Progenitor cell of endocrine pancreas (in vitro differentiated cells): Measurements from ENCODE around the gene IKZF1. TPM values are rescaled to one million over a fixed set of nuclear protein-coding genes. Genes with fewer than 3 reads are reported as not detected.

ENCODE experiments used
- DNase-seq: peaks from one replicate; pipeline ENCODE4 v3.0.0; 2021; ENCODE audit warnings: low spot score; ENCODE audit not compliant: unreplicated experiment
- H3K27ac Mint-ChIP-seq: 2 replicates; pipeline ENCODE4 v1.8.0; 2021; ENCODE audit warnings: mild to moderate bottlenecking, moderate library complexity, mixed read lengths
- H3K27me3 Mint-ChIP-seq: 2 replicates; pipeline ENCODE4 v1.8.0; 2021; ENCODE audit warnings: mixed read lengths
- H3K36me3 Mint-ChIP-seq: 2 replicates; pipeline ENCODE4 v1.8.0; 2022; ENCODE audit warnings: mixed read lengths; ENCODE audit not compliant: insufficient read depth
- H3K4me1 Mint-ChIP-seq: 2 replicates; pipeline ENCODE4 v1.8.0; 2021; ENCODE audit warnings: low read depth, mixed read lengths
- H3K4me3 Mint-ChIP-seq: 2 replicates; pipeline ENCODE4 v1.8.0; 2021; ENCODE audit warnings: low read depth, mild to moderate bottlenecking, moderate library complexity, mixed read lengths
- H3K9me3 Mint-ChIP-seq: 2 replicates; pipeline ENCODE4 v1.8.0; 2021; ENCODE audit warnings: low read depth, mixed read lengths
- total RNA-seq: library from RNA; stranded (reverse); gene quantifications from 2 replicates; pipeline ENCODE4 v1.2.1, GENCODE V29; 2021
- TF ChIP-seq, protein P1 (sequence below): fragments of 200-600 bp; sonication (generic); IDR thresholded peaks from one replicate; pipeline ENCODE4 v1.5.0; 2021; ENCODE audit warnings: antibody characterized with exemption, mild to moderate bottlenecking; ENCODE audit not compliant: unreplicated experiment

The IKZF1 gene
- total RNA-seq, 1 donor from 2014 or later: 0.36 TPM

DNA sequence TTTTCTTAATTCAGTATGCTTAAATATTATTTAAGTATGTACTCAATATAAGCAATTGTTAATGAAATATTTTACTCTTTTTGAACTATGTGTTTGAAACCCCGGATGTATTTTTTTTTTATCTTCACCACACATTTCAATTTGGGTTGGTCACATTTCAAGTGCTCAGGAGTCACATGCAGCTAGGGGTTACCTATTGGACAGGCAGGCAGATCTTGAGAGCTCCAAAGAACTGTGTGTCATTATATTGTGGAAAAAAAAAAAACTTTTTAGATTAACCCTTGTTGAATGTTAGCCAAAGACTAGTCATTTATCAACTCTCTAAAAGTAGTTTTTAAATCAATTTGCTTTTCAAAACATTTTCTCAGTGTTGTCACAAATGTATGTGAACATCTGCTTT, 37.2 kb downstream of the IKZF1 start:
- TF ChIP-seq, protein P1, sequence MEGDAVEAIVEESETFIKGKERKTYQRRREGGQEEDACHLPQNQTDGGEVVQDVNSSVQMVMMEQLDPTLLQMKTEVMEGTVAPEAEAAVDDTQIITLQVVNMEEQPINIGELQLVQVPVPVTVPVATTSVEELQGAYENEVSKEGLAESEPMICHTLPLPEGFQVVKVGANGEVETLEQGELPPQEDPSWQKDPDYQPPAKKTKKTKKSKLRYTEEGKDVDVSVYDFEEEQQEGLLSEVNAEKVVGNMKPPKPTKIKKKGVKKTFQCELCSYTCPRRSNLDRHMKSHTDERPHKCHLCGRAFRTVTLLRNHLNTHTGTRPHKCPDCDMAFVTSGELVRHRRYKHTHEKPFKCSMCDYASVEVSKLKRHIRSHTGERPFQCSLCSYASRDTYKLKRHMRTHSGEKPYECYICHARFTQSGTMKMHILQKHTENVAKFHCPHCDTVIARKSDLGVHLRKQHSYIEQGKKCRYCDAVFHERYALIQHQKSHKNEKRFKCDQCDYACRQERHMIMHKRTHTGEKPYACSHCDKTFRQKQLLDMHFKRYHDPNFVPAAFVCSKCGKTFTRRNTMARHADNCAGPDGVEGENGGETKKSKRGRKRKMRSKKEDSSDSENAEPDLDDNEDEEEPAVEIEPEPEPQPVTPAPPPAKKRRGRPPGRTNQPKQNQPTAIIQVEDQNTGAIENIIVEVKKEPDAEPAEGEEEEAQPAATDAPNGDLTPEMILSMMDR: no peak
- DNase-seq: no peak
- Mint-ChIP-seq H3K27me3 (peaks cover 15% of the 10 kb centered on the region), H3K27ac (no peak overlapping the region), H3K36me3 (no peaks in the 10 kb centered on the region), H3K4me3 (no peak overlapping the region), H3K9me3 (no peaks in the 10 kb centered on the region), H3K4me1 (no peaks in the 10 kb centered on the region)

DNA sequence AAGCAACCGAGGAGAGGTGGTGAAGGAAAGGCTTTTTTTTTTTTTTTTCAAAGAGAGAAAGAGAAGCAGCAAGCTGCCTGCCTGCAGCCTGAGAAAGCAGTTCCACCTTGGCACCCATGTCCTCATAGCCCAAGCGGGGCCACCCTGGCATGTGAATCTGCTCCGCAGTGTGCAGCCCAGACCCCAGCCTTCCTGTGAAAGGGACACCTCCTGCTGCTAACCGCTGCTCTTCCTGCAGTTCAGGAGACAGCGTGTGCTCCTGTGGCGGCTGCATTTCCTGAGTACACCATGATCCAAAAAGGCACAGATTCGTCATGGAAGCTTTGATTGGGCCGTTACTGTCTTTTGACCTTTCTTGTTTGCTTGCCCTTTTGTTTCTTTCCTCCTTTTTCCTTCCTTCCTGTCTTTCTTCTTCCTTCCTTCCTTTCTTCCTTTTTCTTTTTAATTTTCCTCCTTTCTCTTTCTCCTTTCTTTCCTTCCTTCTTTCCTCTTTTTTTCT, 38.1 kb downstream of the IKZF1 start:
- peaks cover 10% of the 10 kb centered on the region for H3K27me3 Mint-ChIP-seq
- TF ChIP-seq, protein P1: no peak
- no peaks in the 10 kb centered on the region for H3K9me3 Mint-ChIP-seq
- no peak for DNase-seq
- H3K4me1 Mint-ChIP-seq: no peaks in the 10 kb centered on the region
- no peak overlapping the region for H3K27ac Mint-ChIP-seq
- H3K36me3 Mint-ChIP-seq: no peaks in the 10 kb centered on the region
- H3K4me3 Mint-ChIP-seq: no peak overlapping the region

DNA sequence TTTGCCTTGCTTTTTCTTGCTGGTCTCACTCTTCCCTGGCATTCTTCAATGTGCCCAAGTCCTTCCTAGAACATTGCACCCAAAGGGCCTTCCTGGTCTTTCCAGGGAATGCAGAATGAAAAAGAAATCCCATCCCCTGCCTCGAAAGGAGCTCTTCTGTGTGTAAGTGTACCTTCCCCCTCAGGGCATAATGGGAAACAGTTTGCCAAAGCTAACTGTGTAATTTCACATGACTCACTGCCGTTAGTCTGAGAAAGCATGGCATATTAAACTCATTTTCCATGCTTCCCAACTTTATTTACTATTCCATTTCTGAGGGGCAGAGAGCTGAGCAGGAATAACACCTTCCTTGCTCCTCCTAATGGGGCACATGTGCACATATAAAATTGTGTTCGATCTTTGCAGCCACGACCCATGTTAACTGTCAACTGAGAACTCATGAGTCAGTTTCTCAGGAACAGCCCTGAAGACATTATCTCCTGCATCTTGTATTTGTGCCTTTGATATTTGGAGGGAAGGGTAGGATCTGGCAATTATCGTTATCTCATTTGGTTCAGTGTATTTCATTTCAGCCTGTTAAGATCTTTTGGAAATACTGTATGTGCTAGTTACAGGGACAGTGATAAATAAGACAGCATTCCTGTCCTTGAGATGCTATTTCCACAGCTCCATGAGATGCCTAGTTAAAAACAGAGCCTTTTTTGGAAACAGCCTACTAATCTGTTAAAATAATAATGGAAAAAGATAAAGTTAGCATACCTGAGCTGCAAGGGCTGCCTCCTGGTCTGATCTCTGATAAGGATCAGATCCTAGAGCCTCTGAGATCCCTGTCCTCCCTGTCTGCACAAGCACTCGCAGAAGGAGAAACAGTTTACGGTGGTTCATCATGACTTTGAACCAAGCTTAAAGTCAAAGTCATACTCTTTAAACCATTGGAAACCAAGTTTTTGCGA, 42.3 kb downstream of the IKZF1 start:
- Mint-ChIP-seq H3K27me3 (peaks cover 13% of the 10 kb centered on the region), H3K4me1 (no peaks in the 10 kb centered on the region), H3K9me3 (no peaks in the 10 kb centered on the region), H3K27ac (no peak overlapping the region), H3K4me3 (no peak overlapping the region), H3K36me3 (no peaks in the 10 kb centered on the region)
- TF ChIP-seq, protein P1: no peak
- no peak for DNase-seq

DNA sequence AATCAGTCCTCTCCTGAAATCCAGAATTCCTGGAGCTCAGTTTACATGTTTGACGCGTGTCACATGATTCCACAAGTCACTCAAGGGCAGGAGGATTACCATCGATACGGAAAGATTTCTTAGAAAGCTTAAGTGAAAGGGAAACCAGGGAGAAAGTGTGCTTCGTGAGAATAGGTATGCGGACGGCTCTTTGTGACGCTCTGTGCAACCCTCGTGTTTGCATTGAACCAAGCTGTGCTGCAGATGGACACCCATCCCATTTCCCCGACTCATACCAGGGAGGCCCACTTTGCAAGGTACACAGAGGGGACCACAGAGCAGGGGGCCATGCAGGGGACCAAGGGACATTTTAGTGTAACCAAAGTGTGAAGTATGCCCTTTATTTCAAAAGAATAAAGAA, 43.2 kb downstream of the IKZF1 start:
- TF ChIP-seq, protein P1: no peak
- no peak overlapping the region for H3K27ac Mint-ChIP-seq
- no peaks in the 10 kb centered on the region for H3K9me3 Mint-ChIP-seq
- peaks cover 11% of the 10 kb centered on the region for H3K27me3 Mint-ChIP-seq
- no peak for DNase-seq
- no peaks in the 10 kb centered on the region for H3K36me3 Mint-ChIP-seq
- H3K4me1 Mint-ChIP-seq: no peaks in the 10 kb centered on the region
- no peak overlapping the region for H3K4me3 Mint-ChIP-seq

DNA sequence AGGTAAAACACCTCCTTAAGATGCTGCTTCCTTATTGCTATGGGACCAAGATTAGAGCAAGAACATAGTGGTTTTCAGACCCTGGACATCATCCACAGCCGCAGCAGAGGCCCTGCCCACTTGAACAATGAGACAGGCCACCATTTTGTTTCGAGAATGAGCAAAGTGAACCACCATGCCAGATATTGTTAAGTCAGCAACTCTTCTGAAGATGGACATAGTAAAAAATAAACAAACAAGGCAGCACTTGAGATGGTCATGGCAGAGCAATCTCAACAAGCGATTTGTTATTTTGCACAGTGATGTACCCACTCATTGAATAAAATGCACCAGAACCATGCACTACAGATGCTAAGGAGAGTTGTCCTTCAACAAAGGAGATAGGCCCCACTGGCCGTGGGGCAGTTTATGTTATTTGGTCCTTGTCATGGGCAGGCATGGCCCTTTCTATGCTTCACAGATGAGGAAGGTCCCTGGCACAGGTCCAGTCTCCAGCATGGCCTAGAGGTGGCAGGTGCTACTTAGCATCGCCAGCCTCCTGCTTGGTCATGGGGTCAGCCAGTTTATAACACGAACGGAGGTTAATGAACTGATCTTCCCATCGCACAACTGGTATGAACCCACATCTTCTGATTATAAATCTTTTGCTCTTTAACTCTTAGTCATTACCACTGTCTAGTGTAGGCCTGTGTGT, 44.1 kb downstream of the IKZF1 start:
- no peaks in the 10 kb centered on the region for H3K36me3 Mint-ChIP-seq
- H3K27ac Mint-ChIP-seq: no peak overlapping the region
- no peak for DNase-seq
- H3K9me3 Mint-ChIP-seq: no peaks in the 10 kb centered on the region
- no peak overlapping the region for H3K4me3 Mint-ChIP-seq
- TF ChIP-seq, protein P1: no peak
- no peaks in the 10 kb centered on the region for H3K4me1 Mint-ChIP-seq
- H3K27me3 Mint-ChIP-seq: peaks cover 6% of the 10 kb centered on the region
